HG03095 (cell line): ENCODE measurements around the gene LGI4.
"Not testable (repeated sequence)": the region's sequence is repeated elsewhere in the genome, so short reads cannot be mapped to it uniquely, and the experiment has no call there.

Experiments used
- ATAC-seq: cut with Tn5 transposase; IDR thresholded peaks from one replicate; pipeline ENCODE4 v1.9.1; 2021; ENCODE audit warnings: moderate library complexity; ENCODE audit not compliant: unreplicated experiment

The LGI4 gene

GRCh38 chr19:35161434-35161743 is 26.5 kb upstream of the LGI4 start:
- no peak for ATAC-seq

- ATAC-seq: no peak
Observed at GRCh38 chr19:35160629-35161433, 26.0 kb upstream of the LGI4 start.

- no peak for ATAC-seq
Observed at GRCh38 chr19:35159606-35160005, 24.7 kb upstream of the LGI4 start.

GRCh38 chr19:35157431-35157830 is 22.6 kb upstream of the LGI4 start:
- no peak for ATAC-seq

GRCh38 chr19:35156673-35157014 is 21.8 kb upstream of the LGI4 start:
- ATAC-seq: no peak

GRCh38 chr19:35155981-35156672 is 21.3 kb upstream of the LGI4 start:
- no peak for ATAC-seq

DNA sequence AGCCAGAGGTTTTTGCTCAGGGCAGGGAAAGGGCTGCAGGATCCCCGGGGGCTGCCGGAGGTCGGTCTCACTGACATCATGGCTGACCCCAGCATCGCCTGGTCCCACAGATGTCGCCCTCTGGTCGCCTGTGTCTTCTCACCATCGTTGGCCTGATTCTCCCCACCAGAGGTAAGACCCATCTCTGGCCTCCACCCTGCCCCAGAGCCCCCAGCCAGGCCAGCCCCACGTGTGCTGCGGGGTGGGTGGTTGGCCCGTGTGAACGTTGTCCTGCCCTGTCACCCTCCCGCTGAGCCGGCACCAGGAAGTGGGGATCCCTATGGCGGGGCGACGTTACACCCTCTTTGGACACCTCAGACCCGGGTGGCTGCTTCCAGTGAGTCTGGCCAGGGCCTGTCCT is 20.6 kb upstream of the LGI4 start:
- ATAC-seq: no peak

GRCh38 chr19:35154525-35155406 is 19.9 kb upstream of the LGI4 start, which contains the start of gene FXYD5:
FXYD5 (plus strand) TSS chr19:35154735; CDS start chr19:35155551, 816 bp downstream.
- no peak for ATAC-seq

- ATAC-seq: no peak
Observed at GRCh38 chr19:35153701-35154524, 19.1 kb upstream of the LGI4 start.

DNA sequence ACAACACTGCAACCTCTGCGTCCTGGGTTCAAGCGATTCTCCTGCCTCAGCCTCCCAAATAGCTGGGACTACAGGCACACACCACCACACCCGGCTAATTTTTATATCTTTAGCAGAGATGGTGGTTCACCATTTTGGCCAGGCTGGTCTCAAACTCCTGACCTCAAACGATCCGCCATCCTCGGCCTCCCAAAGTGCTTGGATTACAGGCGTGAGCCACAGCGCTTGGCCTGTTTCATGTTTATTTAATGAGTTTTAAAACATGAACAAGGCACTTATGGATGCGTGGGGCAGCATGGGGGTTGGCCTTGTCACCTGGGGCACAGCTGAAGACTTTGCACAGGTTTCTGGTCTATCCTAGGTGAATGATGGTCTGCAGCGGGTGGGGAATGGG is 18.3 kb upstream of the LGI4 start:
- ATAC-seq: not testable (repeated sequence)

- no peak for ATAC-seq
Observed at GRCh38 chr19:35151273-35152065, 16.6 kb upstream of the LGI4 start.

- ATAC-seq: no peak
Observed at GRCh38 chr19:35150445-35150844, 15.6 kb upstream of the LGI4 start.

DNA sequence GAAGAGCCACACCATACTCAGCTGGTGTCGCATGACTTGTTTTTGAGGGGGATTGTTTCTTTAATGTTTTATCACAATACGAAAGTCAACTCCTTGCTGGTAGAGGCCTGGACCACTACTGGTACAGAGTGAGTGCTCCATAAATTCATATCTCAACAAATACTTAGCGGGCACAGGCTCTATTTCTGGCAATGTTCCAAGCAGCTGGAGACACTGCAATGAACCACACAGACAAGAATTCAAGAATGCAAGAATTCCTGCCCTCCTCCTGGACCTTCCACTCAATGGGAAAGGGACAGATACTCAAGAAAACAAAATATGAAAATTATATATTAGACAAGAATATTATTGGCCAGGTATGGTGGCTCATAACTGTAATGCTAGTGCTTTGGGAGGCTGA is 14.6 kb upstream of the LGI4 start:
- ATAC-seq: no peak

DNA sequence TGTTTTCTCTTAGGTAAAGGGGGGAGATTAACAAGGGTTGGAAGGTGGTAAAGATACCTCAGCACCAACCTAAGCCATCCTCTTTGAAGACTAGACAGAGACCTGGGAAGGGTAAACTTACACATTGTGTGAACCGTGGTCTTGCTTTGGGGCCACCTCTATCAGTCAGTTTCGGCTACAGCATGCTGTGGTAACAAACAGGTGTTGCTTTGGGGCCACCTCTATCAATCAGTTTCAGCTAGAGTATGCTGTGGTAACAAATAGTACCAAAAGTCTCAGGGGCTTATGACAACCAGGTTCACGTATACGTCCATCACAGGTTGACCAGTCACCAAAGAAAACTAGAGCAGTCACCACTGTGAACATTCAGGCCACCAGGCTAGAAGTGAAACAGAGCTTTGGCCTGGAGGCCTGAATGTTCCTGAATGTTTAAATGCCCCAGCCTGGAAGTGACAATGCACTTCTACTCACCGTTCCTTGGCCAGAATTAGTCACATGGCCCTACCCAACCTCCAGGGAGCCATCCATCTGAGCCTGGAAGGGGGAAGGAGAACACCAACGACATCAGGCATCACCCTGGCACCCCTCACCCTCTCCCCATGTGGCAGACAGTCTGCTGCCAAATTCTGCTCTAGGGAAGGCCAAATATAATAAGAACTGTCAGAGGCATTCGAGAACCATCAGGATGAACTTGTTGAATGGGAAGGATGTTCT is 12.0 kb upstream of the LGI4 start:
- ATAC-seq: no peak

DNA sequence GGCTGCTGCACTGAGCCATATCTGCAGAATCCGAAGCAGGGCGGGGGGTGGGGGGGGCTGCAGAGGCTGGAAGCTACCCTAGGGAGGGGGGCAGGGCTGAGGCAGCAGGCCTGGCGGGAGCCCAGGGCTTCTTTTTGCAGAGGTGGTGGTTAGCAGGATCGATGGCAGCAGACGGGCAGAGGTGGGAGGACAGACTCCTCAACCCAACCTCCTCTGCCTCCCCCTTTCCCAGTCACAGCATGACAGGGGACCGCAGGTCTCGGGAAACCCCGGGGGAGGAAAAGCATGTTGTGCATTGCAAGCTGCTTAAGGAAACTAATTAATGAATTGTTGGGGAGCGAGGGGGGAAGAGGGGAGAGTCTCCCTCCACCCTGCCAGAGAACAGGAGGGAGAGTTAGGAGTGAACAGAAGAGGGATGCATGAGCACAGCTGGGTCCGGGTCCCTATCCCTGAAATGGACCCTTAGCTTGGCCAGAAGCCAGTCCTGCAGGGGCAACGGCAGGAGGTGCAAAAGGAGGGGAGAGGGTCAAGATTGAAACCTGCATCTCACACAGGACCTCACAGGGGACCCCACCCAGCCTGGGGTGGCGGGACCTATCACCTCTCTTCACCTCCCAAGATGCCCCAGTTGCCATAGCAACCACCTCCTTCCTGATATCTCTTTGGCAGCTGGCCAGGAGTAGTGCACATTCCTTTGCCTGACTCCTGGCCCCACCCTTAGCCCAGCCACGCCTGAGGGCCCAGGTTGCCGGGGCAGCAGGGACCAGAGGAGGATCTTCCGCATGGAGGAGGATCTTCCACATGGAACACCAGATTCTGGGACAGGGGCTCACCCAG is 10.0 kb upstream of the LGI4 start:
- ATAC-seq: no peak

DNA sequence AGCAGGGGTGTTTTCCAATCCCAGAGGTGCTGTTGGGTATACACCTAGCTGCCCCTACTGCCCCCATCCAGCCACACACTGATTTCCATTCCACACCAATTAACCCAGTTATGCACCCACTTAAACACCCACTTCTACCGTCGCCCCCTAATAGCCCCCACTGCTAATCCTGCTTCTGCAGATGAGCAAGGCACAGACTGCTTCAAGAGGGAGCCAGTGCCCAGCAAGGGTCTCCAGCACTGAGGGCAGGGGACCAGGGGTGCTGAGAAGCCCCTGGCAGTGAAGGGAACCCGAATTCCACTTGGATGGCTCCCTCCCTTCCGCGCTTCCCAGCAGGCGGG is 9.4 kb upstream of the LGI4 start:
- no peak for ATAC-seq

DNA sequence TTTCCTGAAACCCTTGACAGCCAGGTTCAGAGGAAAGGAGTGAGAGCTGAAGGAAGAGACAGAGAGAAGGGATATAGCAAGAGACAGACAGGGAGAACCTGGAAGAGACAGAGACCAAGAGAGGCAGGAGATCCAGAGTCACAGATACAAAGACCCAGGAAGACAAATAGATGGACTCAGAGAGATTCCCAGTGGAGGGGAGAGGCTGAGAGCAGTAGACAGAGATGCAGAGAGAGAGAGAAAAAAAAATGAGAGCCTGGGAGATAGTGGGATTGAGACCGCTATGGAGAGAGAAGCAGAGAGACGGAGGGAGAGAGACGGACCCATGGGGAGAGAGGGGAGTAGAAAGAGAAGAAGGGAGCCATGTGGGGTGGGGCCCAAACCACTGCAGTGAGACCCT is 9.0 kb upstream of the LGI4 start:
- ATAC-seq: no peak

- no peak for ATAC-seq
Observed at GRCh38 chr19:35143231-35143715, 8.4 kb upstream of the LGI4 start, which contains the start of gene FXYD7. FXYD7 (plus strand) TSS chr19:35143255; CDS start chr19:35143334, 79 bp downstream.
